ENCODE data around the gene WEE2.

The WEE2 gene

DNA sequence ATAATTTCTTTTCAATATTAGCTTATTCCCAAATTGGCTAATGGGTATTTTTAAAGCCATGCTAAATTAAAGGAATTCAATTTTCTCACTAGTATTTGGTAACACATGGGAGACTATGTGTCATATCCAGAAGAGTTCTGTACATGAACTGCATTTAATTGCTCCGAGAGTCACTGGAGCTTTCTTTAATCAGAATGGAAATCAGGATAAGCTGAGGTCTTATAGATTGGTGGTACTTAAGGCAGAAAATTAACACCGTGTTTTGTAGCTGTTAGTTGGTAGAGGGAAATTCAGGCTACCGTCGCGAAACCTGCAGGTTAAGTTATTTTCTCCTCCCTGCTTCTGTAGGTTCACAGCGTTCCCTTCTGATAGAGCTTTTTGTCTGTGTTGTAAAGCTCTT lies at the start of gene WEE2:
Gene WEE2, plus strand, starts transcription at position 3 of the 400 bp plus-strand sequence. CDS start 406 bp downstream, outside the sequence.
- in situ Hi-C loops (cut with HindIII; ENCODE audit: low sequenced_read_pairs), result no loop called here

DNA sequence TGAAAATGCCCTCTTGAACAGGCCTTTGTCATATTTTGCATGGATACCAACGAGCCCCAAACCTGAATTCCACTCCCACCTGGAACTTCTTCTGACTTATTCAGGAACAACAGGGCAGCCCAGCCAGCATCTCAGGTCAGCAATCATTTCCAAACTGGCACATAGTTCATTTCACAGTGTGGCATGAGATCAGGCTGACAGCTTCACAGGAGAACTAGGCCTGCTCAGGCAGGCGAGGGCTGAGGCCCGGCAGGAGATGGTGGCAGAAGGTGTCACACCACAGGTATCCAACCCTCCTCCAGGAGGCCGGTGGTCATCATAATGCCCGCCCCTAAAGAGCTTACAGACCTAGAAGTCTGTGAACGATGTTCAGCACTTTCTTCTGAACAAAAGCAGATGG lies 48.7 kb upstream of the WEE2 start:
- in situ Hi-C loops (cut with HindIII; ENCODE audit: low sequenced_read_pairs), result no loop called here

DNA sequence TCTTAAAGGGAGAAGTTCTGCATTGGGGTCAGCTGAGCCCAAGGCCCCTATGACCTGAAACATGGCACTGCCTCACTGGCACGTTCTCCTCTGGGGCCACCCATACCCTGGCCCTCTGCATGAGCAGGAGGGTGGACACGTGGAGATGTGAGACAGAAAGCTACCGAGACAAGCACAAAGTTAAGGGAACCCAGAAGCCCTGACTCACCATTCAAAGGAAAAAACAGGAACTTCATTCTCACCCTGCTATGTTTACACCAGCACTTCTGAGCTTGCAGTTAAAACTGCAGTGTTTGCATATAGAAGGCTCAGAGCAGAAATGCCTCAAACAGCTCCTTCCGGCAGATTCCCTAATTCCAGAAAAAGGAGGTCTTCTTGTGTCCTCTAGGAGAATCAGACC lies 47.9 kb upstream of the WEE2 start:
- in situ Hi-C loops (cut with HindIII; ENCODE audit: low sequenced_read_pairs), result no loop called here

DNA sequence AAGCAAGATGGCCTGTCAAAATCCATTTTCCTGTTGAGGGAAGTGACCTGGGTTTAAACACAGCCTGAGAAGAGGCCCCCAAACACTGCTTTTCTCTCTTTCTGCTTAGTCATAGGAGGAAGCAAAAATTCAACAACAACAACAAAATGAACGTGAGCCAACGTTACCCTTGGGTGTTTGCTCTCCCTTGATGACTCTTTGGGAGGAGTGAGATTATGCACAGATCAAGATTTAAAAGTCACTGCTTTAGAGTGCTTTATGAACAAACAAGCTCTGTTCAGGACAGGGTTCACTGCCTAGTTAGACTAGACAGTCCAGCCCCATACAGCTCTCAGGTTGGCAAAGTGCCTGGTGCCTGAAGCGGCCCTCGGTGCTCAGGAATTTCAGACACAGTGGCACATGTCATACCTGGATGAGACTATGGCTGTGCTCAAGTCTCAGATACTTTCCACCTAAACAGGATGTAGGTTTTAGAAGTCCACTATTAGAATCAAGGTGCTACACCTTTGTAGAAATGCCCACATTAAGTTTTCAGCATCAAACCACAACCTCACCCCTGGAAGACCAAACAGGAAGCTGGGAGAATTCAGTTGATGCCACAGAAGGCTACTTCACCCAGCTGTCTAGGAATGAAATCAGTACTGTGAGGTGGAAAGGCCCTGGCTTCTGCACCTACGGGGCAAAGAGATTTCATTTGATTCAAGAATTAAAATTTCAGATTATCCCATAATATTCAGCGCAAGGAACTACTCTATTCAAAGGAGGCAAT lies 44.9 kb upstream of the WEE2 start:
- in situ Hi-C loops (cut with HindIII; ENCODE audit: low sequenced_read_pairs), result no loop called here

DNA sequence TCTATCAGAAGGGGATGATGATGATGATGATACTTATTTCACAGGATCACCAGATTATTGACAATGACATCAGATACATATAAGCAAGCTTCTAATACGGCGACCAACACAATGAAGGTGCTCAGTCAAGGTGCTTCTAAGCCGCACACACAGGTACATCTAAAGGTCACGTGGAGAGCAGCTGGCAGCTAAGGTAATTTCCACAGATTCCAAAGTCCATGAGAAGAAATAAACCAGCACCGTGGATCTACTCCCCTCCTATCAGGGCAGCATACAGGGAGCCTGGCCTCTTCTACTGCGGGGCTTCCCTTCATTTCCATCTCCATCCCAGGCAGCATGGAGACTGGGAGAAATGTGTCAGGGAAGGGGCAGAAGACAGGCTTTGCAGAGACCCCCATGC lies 43.7 kb upstream of the WEE2 start:
- in situ Hi-C loops (cut with HindIII; ENCODE audit: low sequenced_read_pairs), result no loop called here

DNA sequence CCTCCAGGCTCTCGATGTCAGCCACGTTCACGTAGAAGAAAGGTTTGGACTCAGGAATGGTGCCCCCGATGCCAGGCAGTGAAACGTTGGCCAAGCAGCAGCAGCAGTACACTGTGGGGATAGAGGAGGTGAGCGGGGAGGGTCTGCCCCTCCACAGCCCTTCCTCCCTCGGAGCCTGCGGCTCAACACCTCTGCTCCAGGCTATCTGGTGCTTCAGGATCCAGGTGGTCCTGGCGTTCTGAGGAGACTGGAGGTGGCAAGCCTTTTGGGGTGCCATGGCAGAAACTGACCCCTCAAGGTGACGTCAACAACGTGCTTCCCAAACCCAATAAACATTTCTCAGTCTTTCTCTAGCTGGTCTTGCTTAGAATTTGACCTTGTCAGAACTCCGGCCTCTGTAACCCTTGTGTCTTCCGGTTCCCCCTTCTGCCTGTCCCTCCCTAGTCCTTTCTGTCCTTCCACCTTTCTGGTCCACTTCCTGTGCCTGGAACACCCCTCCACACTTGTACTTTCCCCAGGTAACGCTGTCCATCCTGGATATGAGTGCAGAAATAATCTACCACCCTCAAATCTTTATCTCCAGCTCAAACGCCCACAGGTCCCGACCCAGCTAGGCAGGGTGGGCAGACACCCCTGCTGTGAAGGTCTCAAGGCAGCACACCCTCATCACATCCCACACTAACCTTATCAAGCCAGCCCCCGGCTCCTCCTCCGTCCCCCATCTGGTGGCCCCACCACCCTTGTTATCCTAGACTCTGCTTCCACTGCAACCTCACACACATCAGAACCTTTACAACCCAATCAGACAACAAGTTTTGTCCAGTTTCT lies 42.7 kb upstream of the WEE2 start:
- in situ Hi-C loops (cut with HindIII; ENCODE audit: low sequenced_read_pairs), result no loop called here

DNA sequence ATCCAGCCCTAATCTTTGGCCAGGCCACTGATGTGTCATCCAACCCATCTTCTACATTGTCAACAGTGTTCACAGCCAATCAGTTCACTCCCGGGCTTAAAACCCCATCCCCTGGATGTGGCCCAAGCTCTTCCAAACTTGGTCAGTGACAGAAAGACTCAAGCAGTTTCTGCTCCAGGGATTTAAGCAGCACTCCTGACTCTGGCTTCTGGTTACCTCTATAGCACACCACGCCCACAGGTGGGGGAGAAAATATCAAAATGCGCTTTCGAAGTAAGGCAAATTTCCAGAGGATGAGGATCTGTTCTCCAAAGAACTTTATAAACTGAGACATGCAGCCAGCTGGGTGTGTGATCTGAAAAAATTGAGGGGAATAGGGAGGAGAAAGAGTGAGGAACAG lies 42.1 kb upstream of the WEE2 start:
- in situ Hi-C loops (cut with HindIII; ENCODE audit: low sequenced_read_pairs), result no loop called here

DNA sequence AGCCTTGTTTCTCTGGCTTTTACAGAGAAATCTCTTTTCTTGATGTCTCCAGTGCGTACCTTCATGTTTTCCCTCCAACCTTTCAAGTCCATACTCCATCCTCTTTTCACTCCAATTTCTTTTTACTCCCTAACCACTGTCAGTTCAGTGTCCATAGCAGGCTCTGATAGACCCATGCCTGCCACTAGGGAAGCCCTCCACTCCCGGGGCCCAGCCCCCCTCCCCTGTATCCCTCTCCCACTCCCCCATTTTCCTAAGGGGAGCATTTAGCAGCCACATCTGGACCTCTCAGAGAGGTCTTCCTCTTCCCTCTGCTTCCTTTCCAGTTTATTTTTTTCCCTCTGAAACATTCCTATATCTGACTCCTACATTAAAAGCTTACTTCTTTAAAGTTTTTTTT lies 39.3 kb upstream of the WEE2 start:
- in situ Hi-C loops (cut with HindIII; ENCODE audit: low sequenced_read_pairs), result no loop called here

DNA sequence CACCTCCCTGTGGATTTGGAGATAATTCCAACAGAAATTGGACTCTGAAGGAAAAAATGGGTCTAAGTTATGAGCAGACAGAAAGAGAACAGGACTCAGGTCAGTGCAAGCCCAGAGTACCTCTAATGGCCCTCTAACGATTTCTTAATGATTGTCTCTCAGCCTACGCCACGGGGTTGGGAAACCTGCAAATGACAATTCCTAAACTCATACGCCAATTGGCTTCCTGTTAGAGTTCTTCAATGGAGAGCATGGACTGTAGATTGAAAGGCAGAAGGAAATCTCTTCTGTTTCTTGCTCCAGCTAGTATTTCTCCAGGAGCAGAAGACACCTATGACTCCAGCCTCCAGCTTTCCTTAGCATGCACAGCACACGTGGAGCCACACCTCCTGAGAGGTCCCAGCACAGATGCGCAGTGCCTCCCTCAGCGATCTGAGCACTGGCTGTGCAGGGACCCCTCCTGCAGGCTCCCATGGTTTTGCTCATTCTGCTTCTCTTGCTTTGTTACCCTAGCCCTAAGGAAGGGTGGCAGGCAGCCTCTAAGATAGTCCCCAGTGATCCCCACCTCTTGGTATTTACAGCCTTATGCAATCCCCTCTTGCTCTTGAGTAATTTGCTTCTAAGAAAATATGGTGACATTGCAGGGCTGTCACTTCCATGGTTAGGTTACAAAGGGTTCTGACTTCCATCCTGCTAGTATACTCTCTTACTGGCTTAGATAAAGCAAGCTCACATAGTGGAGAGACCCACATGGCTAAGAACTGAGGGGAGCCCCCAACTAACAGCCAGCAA lies 36.3 kb upstream of the WEE2 start:
- in situ Hi-C loops (cut with HindIII; ENCODE audit: low sequenced_read_pairs), result no loop called here

DNA sequence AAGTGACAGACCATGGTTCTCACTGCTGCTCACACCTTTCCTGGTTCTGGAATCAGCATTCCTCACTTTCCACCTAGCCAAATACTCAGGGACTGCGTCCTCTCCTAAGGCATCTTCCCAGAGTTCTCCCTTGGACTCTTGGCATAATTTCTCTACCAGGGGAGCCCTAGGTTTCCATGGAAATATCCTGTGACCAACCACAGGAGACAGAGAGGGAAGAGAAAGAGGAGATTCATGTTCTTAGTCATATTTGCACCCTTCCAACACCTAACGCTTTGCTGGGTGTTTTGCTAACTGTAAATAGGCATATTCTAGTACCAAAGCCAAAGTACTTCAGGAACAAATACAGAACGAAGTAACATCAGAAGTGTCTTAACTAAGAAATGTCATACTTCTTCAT lies 34.8 kb upstream of the WEE2 start:
- in situ Hi-C loops (cut with HindIII; ENCODE audit: low sequenced_read_pairs), result no loop called here

DNA sequence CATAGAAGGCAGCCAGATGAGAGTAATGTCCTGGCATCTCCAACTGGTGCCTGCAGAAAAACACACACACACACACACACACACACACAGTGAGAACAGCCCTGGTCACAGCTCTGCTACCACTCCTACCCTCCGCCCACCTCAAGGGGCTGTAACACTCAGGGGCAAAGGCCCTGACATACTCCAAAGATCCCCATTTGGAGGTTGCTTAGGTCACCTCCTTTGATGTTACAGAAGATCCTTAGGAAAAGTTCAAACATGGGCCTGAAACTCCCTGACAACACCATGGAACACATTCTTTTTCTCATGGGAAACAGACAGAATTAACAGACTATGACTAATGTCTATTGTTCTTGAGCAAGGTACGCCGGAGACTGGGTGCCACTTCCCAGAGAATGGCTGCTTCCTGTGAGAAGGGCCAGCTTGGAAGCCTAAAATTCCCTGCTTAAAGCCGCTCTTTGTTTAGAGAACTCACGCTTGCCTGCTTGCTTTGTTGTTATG lies 33.9 kb upstream of the WEE2 start:
- in situ Hi-C loops (cut with HindIII; ENCODE audit: low sequenced_read_pairs), result no loop called here

DNA sequence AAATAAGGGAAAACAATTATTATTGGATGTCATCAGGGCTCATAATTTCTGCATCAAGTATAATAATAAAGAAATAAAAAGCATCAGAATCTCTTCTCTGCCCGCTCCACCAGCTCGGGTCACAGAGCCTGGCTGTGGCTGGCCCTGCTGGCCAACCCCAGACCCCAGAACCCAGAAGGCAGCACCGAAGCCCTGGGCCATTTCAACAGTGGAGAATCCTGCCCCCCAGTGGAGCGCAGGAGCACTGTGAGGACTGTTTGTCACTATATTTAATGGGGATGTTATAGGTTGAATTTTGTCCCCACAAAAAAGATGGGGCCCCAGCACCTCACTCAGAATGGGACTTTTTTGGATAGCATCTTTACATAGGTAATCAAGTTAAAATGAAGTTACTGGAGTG lies 33.5 kb upstream of the WEE2 start:
- in situ Hi-C loops (cut with HindIII; ENCODE audit: low sequenced_read_pairs), result no loop called here

DNA sequence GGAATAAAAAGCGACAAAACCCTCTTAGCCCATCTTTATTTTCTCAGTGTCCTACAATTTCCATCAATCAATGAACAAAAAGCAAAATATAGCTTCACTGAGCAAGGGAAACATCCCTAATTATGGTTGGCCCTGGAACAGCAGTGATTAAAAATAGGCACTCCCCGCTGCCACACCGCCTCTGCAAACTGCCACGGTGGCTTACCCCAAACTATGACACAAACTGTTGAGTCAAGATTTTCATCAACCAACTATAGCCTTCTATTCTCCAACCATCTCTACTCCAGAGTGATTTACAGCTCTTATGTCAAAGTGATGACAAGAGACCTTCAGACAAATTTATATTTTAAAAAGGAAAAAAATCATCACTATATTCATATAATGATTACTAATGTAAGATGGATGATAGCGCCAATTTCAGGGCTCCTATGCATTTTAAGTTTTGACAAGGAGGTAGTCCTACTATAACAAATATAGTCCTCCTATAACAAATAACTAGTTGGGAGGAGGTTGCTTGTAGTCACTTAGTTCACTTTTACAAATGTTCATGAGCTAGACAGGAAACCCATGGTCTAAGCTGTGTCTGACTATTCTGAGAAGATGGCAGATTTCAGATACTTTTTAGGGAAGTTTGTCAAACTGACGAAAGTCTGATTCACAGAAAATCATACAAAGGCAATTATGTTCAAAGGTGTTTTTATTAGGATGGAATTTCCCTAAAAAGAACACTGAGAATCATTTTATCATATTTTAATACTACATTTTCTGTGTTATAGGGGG lies 32.5 kb upstream of the WEE2 start:
- in situ Hi-C loops (cut with HindIII; ENCODE audit: low sequenced_read_pairs), result no loop called here

DNA sequence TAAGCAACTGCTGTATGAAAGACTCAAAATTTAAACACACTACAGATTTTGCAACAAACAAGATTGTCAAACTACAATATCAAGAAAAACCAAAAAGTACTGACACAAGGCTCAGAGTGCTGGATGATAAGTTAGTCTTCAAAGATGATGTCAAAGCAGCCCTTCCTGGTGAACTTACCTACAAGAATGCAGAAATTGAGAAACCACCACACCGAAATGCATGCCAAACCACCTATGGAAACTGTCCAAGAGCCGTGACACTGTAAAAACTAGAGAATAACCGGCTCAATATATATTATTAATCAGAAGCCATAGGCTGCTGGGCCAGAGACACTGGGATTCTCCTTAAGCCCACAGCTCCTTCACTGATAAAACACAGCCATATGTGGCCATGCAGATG lies 31.5 kb upstream of the WEE2 start:
- in situ Hi-C loops (cut with HindIII; ENCODE audit: low sequenced_read_pairs), result no loop called here

DNA sequence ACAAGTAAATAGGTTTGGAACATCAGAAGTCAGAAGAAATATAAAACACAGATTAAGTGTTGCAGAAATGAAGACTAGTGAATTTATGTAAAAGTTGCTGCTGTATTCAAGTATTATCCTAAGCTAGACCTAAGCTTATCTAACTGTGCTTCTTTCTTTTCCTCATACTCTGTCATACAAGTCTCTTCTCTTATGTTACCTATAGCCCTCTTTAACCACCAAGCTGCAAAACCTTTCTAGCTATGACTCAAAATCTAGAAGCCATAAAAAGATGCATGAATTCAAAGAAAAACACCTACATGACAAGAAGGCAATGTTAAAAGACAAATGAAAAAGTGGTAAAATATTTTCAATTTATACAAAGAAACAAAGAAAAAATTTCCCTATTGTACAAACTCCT lies 29.1 kb upstream of the WEE2 start:
- in situ Hi-C loops (cut with HindIII; ENCODE audit: low sequenced_read_pairs), result no loop called here

DNA sequence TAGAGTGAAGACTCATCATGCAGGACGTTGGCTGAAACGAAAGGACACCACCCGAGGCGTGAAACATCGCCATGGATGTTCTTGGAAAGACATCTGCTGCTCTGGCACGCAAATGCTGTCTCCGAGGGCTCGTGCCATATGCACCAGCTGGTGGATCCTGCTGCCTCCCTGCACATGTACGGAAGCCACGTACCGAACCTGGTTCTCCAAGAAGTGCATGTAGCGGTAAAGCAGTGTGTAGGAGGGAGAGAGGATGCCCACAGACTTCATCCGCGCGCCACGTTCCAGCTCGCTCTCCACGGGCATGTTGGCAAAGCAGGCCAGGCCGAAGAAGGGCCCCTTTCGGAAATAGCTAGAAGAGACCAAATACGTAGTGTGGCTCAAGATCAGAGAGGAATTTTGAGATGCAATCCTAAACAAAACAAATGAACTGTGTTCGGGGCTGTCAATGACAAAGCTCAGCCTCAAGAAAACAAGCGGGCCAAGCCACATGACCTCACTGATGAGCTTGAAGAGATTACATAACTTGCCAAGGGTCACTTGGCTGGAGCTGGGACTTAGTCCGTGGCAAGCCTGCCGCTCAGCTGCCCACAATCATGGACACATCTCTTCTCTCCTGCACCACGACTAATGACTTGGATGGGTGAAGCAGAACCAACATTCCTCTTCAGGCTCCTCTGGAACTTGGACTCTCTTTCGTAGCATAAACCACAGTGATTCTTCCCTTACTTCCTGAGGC lies 22.7 kb upstream of the WEE2 start:
- in situ Hi-C loops (cut with HindIII; ENCODE audit: low sequenced_read_pairs), result no loop called here

DNA sequence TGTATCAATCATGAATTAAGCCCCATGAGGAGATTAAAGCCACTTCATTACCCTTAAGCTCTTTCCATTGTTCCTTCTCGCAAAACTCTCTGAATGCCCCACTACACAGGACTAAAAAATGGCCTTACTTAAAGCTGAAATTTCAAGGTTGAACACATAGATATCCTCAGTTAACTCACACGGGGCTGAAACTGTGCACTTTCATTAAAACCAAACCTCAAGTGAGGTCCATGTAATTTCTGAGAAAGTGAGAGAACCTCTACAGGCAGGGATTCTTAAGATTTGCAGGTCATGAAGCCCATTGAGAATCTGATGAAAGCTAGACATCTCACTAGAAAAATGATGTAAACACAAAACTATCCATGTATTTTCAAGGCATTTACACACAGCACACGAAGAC lies 22.1 kb upstream of the WEE2 start:
- in situ Hi-C loops (cut with HindIII; ENCODE audit: low sequenced_read_pairs), result no loop called here

DNA sequence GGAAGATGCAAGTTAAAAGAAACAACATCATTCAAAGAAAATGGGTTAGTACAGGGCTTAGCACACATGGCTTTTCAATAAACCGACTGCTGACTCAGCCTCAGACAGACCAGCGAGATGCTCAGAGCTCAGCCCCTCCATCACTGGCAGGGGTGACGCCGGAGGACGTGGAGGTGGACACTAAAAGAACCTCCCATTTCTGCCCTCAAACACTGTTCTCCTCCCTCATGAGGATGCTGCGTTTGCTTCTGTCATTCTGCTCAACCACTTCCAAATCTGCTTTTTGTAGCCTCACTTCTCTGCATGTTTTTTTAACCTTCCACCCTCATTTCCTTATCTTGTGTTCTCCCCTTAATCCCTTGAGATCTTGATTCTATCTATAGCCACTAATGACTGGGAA lies 21.5 kb upstream of the WEE2 start:
- in situ Hi-C loops (cut with HindIII; ENCODE audit: low sequenced_read_pairs), result no loop called here

DNA sequence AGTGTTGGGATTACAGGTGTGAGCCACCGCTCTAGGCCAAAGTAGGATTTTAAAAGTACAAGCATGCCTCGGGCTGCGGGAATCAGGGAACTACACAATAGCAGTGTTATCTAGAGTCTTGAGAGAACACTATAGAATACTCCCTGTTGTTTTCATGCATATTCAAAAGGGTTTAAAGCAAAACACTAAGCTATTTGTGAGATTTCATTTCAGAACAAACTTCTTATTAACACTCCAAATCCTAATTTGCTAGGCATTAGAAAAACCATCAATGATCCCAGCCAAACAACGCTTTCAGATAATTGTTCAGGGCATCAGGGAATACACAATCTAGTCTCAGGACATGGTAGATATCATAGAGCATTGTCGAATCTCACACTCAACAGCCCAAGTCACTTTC lies 20.1 kb upstream of the WEE2 start:
- in situ Hi-C loops (cut with HindIII; ENCODE audit: low sequenced_read_pairs), result no loop called here

Measured in DLD1 (cell line).